Measurements from ENCODE around the gene KCNIP4. TPM values are rescaled to one million over a fixed set of nuclear protein-coding genes. Genes with fewer than 3 reads are reported as not detected.
A peak's percentile ranks its signal among the peaks of the same experiment; 100 is the strongest.

The KCNIP4 gene
- total RNA-seq, 8 experiments from 2014 or later = 1.7 to 18.5 (median 10.8) TPM

DNA sequence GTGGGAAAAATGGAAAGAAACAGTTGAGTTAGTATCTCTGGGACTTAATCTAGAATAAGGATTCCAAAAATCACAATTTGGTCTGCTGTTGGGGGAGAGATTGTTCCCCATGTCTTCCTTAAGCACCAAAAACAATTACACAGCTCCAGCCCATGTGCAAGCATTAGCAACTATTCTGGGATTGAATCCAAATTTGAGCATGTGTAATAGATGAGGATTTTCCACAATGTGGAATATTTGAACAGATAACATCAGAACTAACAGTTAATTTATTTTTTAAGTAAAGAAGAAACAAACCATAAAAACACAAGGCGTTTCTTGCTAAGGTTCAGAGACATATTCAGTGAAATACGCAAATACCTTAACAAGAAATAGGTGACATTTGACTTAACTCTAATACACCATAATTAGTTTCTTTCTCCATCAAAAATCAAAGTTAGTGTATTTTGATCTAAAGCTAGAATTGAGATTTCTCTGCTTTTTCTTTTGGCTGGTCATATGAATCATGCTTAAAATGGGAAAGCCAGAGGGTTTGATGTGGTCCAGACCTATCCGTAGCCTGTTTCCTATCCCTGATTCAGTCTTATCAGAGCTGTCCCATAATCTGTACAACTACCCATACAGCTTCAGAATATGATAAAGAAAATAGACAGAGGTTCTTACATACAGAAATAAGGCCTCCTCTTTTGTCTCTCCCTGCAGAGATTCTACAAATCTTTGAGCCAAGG lies 834.9 kb downstream of the KCNIP4 start:
- peak in 1 of 8 experiments; percentile 22 for ATAC-seq (replicated peaks in 6 of 8)
- Histone ChIP-seq H3K4me1 (replicated peaks in 1 of 2) (no peaks in the 10 kb centered on the region), H3K4me3 (no peak overlapping the region), H3K27ac (no peak overlapping the region)
- in situ Hi-C loops (cut with MboI; ENCODE audit: low pct_unique_long_range_greater_than_20kb in 2 of 9, low sequenced_read_pairs in 9 of 9, unreplicated experiment in 9 of 9) = no loop called here
- 0 to 95% (median 76%) methylated on average over 1 to 3 of the region's 3 CpGs; no CpG with 5 or more reads in 1 of the 10 experiments for WGBS, 10 experiments

DNA sequence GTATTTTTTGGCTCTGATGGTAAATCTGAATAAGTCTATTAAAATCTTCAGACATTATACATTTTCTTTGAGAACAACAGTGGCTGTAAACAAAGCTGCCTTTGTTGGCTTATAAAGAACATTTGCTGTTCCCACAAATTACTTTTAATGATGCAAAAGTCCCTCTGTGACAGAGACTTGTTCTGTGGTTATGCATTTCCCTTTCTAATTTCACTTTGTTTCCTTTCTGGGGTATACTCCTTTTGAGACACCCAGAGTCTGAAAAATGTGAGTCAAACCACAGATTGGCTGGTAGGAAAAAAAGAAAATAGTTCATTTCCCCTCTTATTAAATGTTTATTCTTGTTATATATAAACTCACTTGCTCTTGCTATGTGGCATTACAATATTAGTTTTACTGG lies 845.9 kb downstream of the KCNIP4 start:
- in situ Hi-C loops (cut with MboI; ENCODE audit: low pct_unique_long_range_greater_than_20kb in 2 of 9, low sequenced_read_pairs in 9 of 9, unreplicated experiment in 9 of 9) = no loop called here
- H3K27ac ChIP-seq = no peak overlapping the region
- no peak overlapping the region for H3K4me3 ChIP-seq
- ATAC-seq (replicated peaks in 6 of 8) = no peak
- H3K4me1 ChIP-seq (replicated peaks in 1 of 2) = no peaks in the 10 kb centered on the region

DNA sequence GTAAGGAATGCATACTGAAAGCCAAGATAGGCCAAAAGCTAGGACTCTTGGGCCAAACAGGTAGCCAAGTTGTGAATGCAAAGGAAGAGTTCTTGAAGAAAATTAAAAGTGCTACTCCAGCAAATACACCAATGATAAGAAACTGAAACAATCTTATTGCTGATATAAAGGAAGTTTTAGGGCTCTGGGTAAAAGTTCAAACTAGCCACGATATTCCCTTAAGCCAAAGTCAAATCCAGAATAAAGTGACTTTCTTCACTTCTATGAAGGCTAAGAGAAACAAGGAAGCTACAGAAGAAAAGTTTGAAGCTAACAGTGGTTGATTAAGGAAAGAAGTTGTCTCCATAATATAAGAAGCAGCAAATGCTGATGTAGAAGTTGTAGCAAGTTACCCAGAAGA lies 850.7 kb downstream of the KCNIP4 start:
- ATAC-seq (replicated peaks in 6 of 8) = no peak
- Histone ChIP-seq H3K27ac (no peak overlapping the region), H3K4me1 (replicated peaks in 1 of 2) (no peaks in the 10 kb centered on the region), H3K4me3 (no peak overlapping the region)
- WGBS, 10 experiments = 0 to 83% (median 50%) methylated on average over 1 of the region's 1 CpG; no CpG with 5 or more reads in 4 of the 10 experiments
- in situ Hi-C loops (cut with MboI; ENCODE audit: low pct_unique_long_range_greater_than_20kb in 2 of 9, low sequenced_read_pairs in 9 of 9, unreplicated experiment in 9 of 9) = no loop called here

DNA sequence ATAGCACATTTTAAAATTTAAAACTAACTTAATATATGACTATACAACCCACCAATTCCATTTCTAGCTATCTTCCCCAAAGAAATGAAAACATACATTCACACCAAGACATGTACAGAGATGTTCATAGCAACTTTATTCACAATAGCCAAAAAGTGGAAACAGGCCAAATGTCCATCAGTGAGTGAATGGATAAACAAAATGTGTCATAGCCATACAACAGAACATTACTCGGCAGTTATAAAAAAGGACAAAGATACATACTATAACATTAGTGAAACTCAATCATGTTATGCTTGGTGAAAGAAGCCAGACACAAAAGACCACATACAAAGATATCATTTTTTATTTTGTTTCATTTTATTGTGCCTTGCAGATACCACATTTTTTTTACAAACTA lies 851.5 kb downstream of the KCNIP4 start:
- ATAC-seq (replicated peaks in 6 of 8) = no peak
- 0% methylated on average over 1 of the region's 1 CpG; no CpG with 5 or more reads in 3 of the 10 experiments for WGBS, 10 experiments
- Histone ChIP-seq H3K4me3 (no peak overlapping the region), H3K27ac (no peak overlapping the region), H3K4me1 (replicated peaks in 1 of 2) (no peaks in the 10 kb centered on the region)
- in situ Hi-C loops (cut with MboI; ENCODE audit: low pct_unique_long_range_greater_than_20kb in 2 of 9, low sequenced_read_pairs in 9 of 9, unreplicated experiment in 9 of 9) = no loop called here

DNA sequence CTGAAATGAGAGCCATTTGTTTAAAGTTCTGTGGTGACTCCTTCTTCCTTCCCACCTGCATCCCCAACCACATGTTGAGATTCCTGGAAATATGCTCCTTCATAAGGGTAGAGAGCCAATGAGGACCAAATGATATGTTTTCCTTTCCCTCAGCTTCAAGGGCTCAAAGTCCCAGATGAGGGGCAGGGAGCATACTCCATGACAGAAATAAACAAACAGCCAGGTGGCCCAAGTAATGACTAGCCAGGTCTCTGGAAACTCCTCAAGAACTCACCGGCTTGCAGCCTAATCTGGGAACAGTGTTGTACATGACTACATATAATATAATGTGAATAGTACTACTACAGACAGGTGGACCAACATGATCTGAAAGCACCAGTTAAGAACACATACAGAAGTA lies 856.0 kb downstream of the KCNIP4 start:
- Histone ChIP-seq H3K27ac (no peak overlapping the region), H3K4me1 (replicated peaks in 1 of 2) (no peaks in the 10 kb centered on the region), H3K4me3 (no peak overlapping the region)
- 0 to 100% (median 70%) methylated on average over 1 of the region's 1 CpG; no CpG with 5 or more reads in 4 of the 10 experiments for WGBS, 10 experiments
- no peak for ATAC-seq (replicated peaks in 6 of 8)
- in situ Hi-C loops (cut with MboI; ENCODE audit: low pct_unique_long_range_greater_than_20kb in 2 of 9, low sequenced_read_pairs in 9 of 9, unreplicated experiment in 9 of 9) = no loop called here

DNA sequence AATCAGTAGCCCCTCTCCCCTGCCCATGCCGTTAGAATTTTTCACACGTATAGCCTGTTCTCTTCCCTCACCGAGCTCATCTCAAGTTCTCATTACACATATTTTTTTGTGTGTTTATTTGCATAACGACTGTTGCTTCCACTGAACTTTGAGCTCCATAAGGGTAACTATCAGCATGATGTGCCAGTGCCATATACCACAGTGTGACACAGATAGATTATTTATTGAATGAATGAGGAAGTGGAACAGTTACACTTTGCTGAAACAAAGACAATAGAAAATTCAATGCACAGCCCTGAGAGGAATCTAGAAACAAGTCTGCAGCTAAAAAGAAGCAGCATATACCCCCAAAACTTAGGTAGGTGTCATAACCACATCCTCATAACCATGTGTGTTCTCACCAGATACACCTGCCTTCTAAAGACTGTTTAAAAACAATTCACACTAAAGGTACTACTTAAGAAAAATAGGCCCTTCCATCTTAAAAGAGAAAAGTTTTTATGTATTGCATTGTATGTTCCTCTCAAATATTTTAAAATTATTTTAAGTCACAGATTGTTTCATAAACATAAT lies 858.4 kb downstream of the KCNIP4 start:
- in situ Hi-C loops (cut with MboI; ENCODE audit: low pct_unique_long_range_greater_than_20kb in 2 of 9, low sequenced_read_pairs in 9 of 9, unreplicated experiment in 9 of 9) = no loop called here
- H3K27ac ChIP-seq = no peak overlapping the region
- H3K4me3 ChIP-seq = no peak overlapping the region
- ATAC-seq (replicated peaks in 6 of 8) = no peak
- 23 to 100% (median 79%) methylated on average over 1 to 4 of the region's 4 CpGs for WGBS, 10 experiments
- no peaks in the 10 kb centered on the region for H3K4me1 ChIP-seq (replicated peaks in 1 of 2)

DNA sequence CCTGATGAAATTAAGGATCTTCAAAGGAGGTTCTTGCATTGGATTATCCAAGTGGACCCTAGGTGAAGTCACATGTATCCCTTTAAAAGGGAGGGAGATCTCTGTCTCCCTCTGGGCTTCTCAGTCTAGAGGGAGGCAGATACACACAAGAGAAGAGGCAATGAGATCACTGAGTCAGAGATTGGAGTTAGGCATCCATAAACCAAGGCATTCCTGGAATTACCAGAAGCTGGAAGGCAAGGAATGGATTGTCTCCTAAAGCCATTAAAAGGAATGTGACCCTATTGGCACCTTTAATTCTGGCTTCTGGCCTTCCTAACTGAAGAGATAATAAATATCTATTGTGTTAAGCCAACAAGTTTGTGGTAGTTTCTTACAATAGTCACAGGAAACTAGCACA lies 865.2 kb downstream of the KCNIP4 start:
- in situ Hi-C loops (cut with MboI; ENCODE audit: low pct_unique_long_range_greater_than_20kb in 2 of 9, low sequenced_read_pairs in 9 of 9, unreplicated experiment in 9 of 9) = no loop called here
- Histone ChIP-seq H3K27ac (no peak overlapping the region), H3K4me1 (replicated peaks in 1 of 2) (no peaks in the 10 kb centered on the region), H3K4me3 (no peak overlapping the region)
- ATAC-seq (replicated peaks in 6 of 8) = no peak

DNA sequence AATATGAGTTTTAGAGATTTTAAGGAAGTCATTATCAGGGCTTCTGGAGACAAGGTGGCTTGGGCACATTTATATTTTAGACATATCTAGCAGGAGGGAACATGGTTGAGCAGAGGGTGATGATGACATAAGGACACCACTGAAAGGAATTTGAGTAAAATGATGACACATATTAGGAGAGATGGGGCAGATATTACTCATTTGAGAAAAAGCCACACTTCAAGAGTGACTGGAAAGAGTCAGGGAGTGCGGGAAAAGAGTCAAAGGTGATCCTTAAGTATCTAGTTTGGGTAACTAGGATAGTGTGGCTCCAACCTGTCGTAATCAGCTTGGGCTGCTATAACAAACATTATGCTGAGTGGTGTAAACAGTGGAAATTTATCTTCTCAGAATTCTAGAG lies 870.6 kb downstream of the KCNIP4 start:
- no peaks in the 10 kb centered on the region for H3K4me1 ChIP-seq (replicated peaks in 1 of 2)
- no peak for ATAC-seq (replicated peaks in 6 of 8)
- H3K27ac ChIP-seq = no peak overlapping the region
- no peak overlapping the region for H3K4me3 ChIP-seq
- in situ Hi-C loops (cut with MboI; ENCODE audit: low pct_unique_long_range_greater_than_20kb in 2 of 9, low sequenced_read_pairs in 9 of 9, unreplicated experiment in 9 of 9) = no loop called here
- 0 to 100% (median 69%) methylated on average over 1 to 2 of the region's 2 CpGs; no CpG with 5 or more reads in 1 of the 10 experiments for WGBS, 10 experiments

DNA sequence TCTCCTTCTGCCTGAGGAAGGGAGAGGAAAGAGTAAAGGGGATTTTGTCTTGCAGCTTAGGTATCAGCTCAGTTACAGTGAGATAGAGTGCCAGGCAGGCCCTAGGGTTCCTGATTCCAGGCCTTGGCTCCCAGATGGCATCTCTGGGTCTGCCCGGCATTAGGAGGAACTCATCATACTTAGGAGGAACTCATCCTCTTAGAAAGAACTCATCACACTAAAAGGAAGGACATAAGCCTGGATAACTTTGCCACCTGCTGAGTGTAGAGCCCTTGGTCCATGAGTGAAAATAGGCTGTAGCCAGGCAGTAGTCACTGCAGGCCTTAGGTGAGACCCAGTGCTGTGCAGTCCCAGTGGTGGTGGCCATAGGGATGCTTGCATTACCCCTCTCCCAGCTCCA lies 881.2 kb downstream of the KCNIP4 start:
- H3K4me1 ChIP-seq (replicated peaks in 1 of 2) = no peaks in the 10 kb centered on the region
- no peak overlapping the region for H3K4me3 ChIP-seq
- in situ Hi-C loops (cut with MboI; ENCODE audit: low pct_unique_long_range_greater_than_20kb in 2 of 9, low sequenced_read_pairs in 9 of 9, unreplicated experiment in 9 of 9) = no loop called here
- ATAC-seq (replicated peaks in 6 of 8) = no peak
- WGBS, 10 experiments = 80 to 100% (median 100%) methylated on average over 1 of the region's 1 CpG; no CpG with 5 or more reads in 7 of the 10 experiments
- no peak overlapping the region for H3K27ac ChIP-seq

DNA sequence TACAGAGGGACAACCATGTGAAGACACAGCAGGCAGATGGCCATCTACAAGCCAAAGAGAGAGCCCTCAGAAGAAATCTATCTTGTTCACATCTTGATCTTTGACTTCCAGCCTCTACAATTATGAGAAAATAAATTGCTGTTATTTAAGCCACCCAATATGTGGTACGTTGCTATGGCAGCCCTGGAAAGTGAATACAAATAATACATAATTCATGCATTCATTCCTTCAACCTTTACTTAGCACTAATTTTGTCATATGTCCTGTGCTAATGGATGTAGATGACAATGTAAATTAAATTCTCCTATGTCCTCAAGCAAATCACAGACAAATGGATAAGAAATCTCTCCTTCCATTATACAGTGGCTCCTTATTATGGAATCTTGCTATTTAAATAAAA lies 886.7 kb downstream of the KCNIP4 start:
- H3K4me1 ChIP-seq (replicated peaks in 1 of 2) = peaks cover 0 to 3% of the 10 kb centered on the region in 2 donors
- ATAC-seq (replicated peaks in 6 of 8) = peak in 6 of 8 experiments; percentile 17 to 80 (median 65)
- no peak overlapping the region for H3K4me3 ChIP-seq
- H3K27ac ChIP-seq = no peak overlapping the region
- in situ Hi-C loops (cut with MboI; ENCODE audit: low pct_unique_long_range_greater_than_20kb in 2 of 9, low sequenced_read_pairs in 9 of 9, unreplicated experiment in 9 of 9) = no loop called here
- 0 to 100% (median 43%) methylated on average over 1 of the region's 1 CpG; no CpG with 5 or more reads in 5 of the 10 experiments for WGBS, 10 experiments

DNA sequence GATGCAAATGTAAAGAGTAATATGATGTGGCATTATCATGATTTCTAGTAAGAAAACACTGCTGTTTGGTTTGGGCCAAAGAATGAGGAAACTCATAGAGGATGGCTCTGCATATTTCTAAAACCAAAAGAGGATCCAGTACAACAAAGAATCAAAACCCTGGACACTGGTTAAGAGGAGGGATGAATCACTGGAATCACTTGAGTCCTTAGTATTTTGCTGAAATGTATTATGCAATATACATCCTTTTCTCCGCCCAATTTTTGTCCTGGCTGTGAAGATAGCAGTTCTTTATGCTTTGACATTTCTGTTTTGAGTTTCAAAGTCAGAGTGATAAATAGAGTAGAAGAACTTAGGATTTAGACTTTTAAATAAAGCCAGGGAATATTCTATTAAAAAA lies 902.4 kb downstream of the KCNIP4 start:
- Histone ChIP-seq H3K27ac (no peak overlapping the region), H3K4me1 (replicated peaks in 1 of 2) (no peaks in the 10 kb centered on the region), H3K4me3 (no peak overlapping the region)
- in situ Hi-C loops (cut with MboI; ENCODE audit: low pct_unique_long_range_greater_than_20kb in 2 of 9, low sequenced_read_pairs in 9 of 9, unreplicated experiment in 9 of 9) = no loop called here
- 11 to 100% (median 86%) methylated on average over 1 of the region's 1 CpG; no CpG with 5 or more reads in 1 of the 10 experiments for WGBS, 10 experiments
- ATAC-seq (replicated peaks in 6 of 8) = peak in 2 of 8 experiments; percentile 39 to 48

DNA sequence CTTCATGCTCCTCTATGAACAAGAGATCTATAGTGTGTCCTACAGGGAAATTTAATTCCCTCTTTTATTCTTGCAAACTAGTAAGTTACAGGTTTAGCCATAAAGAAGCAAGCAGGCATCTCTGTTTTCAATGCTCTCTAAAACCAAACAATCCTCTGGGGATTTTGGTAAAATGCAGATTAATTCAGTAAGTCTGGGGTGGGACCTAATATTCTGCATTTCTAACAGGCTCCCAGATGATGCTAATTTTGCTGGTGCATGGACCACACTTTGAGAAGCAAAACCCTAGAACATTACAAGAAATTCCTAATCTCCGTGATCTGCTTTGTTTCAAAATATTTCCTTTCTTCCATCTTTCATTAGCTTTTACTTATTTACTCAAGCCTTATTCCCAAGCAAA lies 903.5 kb downstream of the KCNIP4 start:
- ATAC-seq (replicated peaks in 6 of 8) = peak in 2 of 8 experiments; percentile 55 to 65
- WGBS, 10 experiments = 0 to 100% (median 87%) methylated on average over 1 of the region's 1 CpG; no CpG with 5 or more reads in 4 of the 10 experiments
- H3K27ac ChIP-seq = no peak overlapping the region
- in situ Hi-C loops (cut with MboI; ENCODE audit: low pct_unique_long_range_greater_than_20kb in 2 of 9, low sequenced_read_pairs in 9 of 9, unreplicated experiment in 9 of 9) = no loop called here
- no peaks in the 10 kb centered on the region for H3K4me1 ChIP-seq (replicated peaks in 1 of 2)
- H3K4me3 ChIP-seq = no peak overlapping the region

DNA sequence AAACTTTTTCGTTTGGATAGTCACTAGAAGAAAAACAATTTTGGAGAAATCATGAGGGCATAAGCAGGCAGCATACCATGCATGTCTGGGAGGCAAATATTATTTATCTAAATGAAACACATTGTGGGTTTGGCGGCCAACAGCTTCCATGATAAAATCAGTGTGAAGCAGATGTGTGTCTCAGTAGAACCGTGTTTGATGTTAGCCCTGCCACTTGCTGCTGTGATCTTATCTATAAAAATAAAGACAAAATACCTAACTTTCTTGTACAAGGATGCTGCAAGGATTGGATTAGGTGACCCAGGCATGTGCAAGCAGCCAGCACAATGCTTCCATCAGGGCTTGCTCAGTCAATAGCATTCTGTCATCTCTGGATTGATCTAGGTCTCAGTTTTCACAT lies 906.9 kb downstream of the KCNIP4 start:
- in situ Hi-C loops (cut with MboI; ENCODE audit: low pct_unique_long_range_greater_than_20kb in 2 of 9, low sequenced_read_pairs in 9 of 9, unreplicated experiment in 9 of 9) = no loop called here
- Histone ChIP-seq H3K4me1 (replicated peaks in 1 of 2) (no peaks in the 10 kb centered on the region), H3K27ac (no peak overlapping the region), H3K4me3 (no peak overlapping the region)
- WGBS, 10 experiments = 0 to 86% (median 26%) methylated on average over 1 to 3 of the region's 3 CpGs; no CpG with 5 or more reads in 2 of the 10 experiments
- no peak for ATAC-seq (replicated peaks in 6 of 8)

DNA sequence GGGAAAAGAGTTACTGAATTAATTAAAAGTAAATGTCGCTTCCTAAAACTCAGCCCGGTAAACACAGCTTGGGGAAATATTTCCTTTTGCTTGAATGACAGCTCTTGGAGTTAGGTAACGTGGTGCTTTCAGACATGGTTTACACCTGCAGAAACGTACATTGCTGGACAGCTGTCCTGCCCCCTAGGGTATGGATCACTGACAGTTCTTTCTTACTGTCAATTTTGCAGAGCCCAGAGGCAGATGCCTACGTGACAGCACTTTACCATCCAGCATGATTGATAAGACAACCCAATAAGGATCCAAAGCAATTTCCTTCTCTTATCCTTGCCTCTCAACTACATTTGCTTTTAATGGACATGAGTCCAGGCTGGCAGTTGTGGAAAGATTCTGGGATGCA lies 913.8 kb downstream of the KCNIP4 start:
- H3K4me3 ChIP-seq = no peak overlapping the region
- no peak for ATAC-seq (replicated peaks in 6 of 8)
- WGBS, 10 experiments = 0 to 100% (median 43%) methylated on average over 1 to 5 of the region's 5 CpGs; no CpG with 5 or more reads in 2 of the 10 experiments
- no peak overlapping the region for H3K27ac ChIP-seq
- in situ Hi-C loops (cut with MboI; ENCODE audit: low pct_unique_long_range_greater_than_20kb in 2 of 9, low sequenced_read_pairs in 9 of 9, unreplicated experiment in 9 of 9) = no loop called here
- H3K4me1 ChIP-seq (replicated peaks in 1 of 2) = no peaks in the 10 kb centered on the region

Measured in motor neuron (in vitro differentiated cells).